Transverse colon (tissue), 4 donors: ENCODE measurements around the gene NAA80. TPM values are rescaled to one million over a fixed set of nuclear protein-coding genes. Genes with fewer than 3 reads are reported as not detected.

Experiments
- DNase-seq: peaks from one replicate; pipeline ENCODE4 v3.0.0-alpha.2; 2019
- H3K27ac ChIP-seq, 4 donors: fragments of 200-600 bp; sonication (generic); 2 replicates each; pipeline ENCODE4 v1.5.1; 2016 to 2018; ENCODE audit warnings: inconsistent platforms in 4 of 4
- H3K27me3 ChIP-seq: fragments of 200-600 bp; sonication (generic); 2 replicates; pipeline ENCODE4 v1.5.1; 2017; ENCODE audit warnings: inconsistent platforms
- H3K36me3 ChIP-seq, 4 donors: fragments of 200-600 bp; sonication (generic); 2 replicates each; pipeline ENCODE4 v1.5.1; 2017 to 2019; ENCODE audit warnings: inconsistent platforms in 4 of 4
- H3K4me1 ChIP-seq, 4 donors: fragments of 200-600 bp; sonication (generic); 2 replicates each; pipeline ENCODE4 v1.5.1; 2017 to 2020; ENCODE audit warnings: inconsistent platforms in 4 of 4
- H3K4me3 ChIP-seq, 4 donors: fragments of 200-600 bp; sonication (generic); 1 replicate in 1 of 4; 2 replicates in 3 of 4; pipeline versions ENCODE4 v1.5.1 to v1.6.1; 2017 to 2019; ENCODE audit warnings: inconsistent platforms in 4 of 4
- H3K9me3 ChIP-seq, 2 donors: fragments of 200-600 bp; sonication (generic); 2 replicates each; pipeline ENCODE4 v1.5.1; 2017 to 2019; ENCODE audit warnings: inconsistent platforms in 2 of 2
- CTCF ChIP-seq, 5 experiments: fragments of 200-600 bp in 3 of 5; fragments of 450-650 bp in 2 of 5; sonication (generic) in 3 of 5; IDR thresholded peaks; 1 replicate in 2 of 5; 2 replicates in 3 of 5; pipeline ENCODE4 v1.5.1; 2016 to 2017; ENCODE audit warnings: antibody characterized with exemption in 5 of 5, inconsistent platforms in 3 of 5, mild to moderate bottlenecking in 2 of 5, moderate library complexity in 1 of 5
- EP300 ChIP-seq: sonication (generic); formaldehyde crosslinking; IDR thresholded peaks from one replicate; pipeline ENCODE4 v1.6.1; 2017; ENCODE audit warnings: antibody characterized with exemption, low read depth
- POLR2A ChIP-seq: fragments of 450-650 bp; IDR thresholded peaks from one replicate; pipeline ENCODE4 v1.6.1; 2016; ENCODE audit warnings: antibody characterized with exemption, mild to moderate bottlenecking, moderate library complexity
- POLR2AphosphoS5 ChIP-seq, 3 donors: sonication (generic); formaldehyde crosslinking; IDR thresholded peaks; one replicate each; pipeline ENCODE4 v1.6.1; 2016; ENCODE audit warnings: antibody characterized with exemption in 3 of 3
- WGBS, 2 donors: methylation state at CpG; one replicate each; pipeline ENCODE4 v1.1.5; 2018; ENCODE audit warnings: low coverage in 1 of 2; 5-methylcytosine and 5-hydroxymethylcytosine counted together
- in situ Hi-C, 4 donors: fragments of 200-750 bp; cut with MboI; loops; one replicate each; pipeline versions ENCODE4 v1.15.0 to v1.15.1; 2017; ENCODE audit warnings: low sequenced_read_pairs in 3 of 4, low pct_ligation_motif_present in 1 of 4, low pct_unique_long_range_greater_than_20kb in 1 of 4
- intact Hi-C: fragments of 100-400 bp; cut with DNase I; formaldehyde crosslinking; loops from one replicate; pipeline ENCODE4 v1.15.1; 2023; ENCODE audit warnings: low total_unique reads
- total RNA-seq, 4 donors: library from RNA; depleted of rRNA; stranded (reverse); fragments of >200 nt; gene quantifications; one replicate each; pipeline ENCODE4 v1.1.0, GENCODE V29; 2016

Gene NAA80
- total RNA-seq, 4 donors from 2014 or later = 5.2 to 13.0 (median 7.8) TPM

GRCh38 chr3:50299929-50300680 lies 900 bp upstream of the NAA80 start:
- in situ Hi-C loops = no loop called here
- H3K27ac ChIP-seq = peak overlapping the region; percentile 90 to 96 (median 92)
- no peaks in the 10 kb centered on the region for H3K9me3 ChIP-seq
- no peak for TF ChIP-seq EP300
- no peak for TF ChIP-seq POLR2A
- TF ChIP-seq CTCF (IDR thresholded peaks at IDR 0.05) = no peak
- no peak for TF ChIP-seq POLR2AphosphoS5 (IDR thresholded peaks at IDR 0.05)
- intact Hi-C loops = no loop called here
- no peak for DNase-seq
- H3K4me1 ChIP-seq = peaks cover 15 to 35% (median 32%) of the 10 kb centered on the region in 4 donors
- no peaks in the 10 kb centered on the region for H3K36me3 ChIP-seq
- H3K4me3 ChIP-seq = peak overlapping the region; percentile 7 to 51 (median 34)
- H3K27me3 ChIP-seq = no peaks in the 10 kb centered on the region
- WGBS, 2 donors = 45% methylated on average over 12 of the region's 12 CpGs; no CpG with 5 or more reads in 1 of the 2 donors

DNA sequence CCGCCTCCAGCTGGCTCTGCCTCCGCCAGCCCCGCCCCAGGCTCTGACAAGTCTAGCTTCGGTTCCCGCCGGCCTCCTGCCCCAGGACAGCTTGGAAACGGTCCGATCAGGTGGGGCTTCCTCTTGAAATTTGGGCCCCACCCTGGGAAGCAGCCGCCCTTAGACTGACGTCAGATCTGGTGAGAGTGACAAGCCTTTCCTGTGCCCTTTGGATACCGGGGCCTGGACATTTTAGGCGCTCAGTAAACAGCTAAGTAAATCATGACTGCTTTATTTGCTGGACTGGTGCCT lies 378 bp upstream of the NAA80 start:
- no peak for DNase-seq
- Histone ChIP-seq H3K9me3 (no peaks in the 10 kb centered on the region), H3K27ac (peak overlapping the region; percentile 90 to 96 (median 92)), H3K4me3 (peak overlapping the region; percentile 7 to 51 (median 34)), H3K36me3 (no peaks in the 10 kb centered on the region), H3K4me1 (peaks cover 15 to 35% (median 32%) of the 10 kb centered on the region in 4 donors), H3K27me3 (no peaks in the 10 kb centered on the region)
- intact Hi-C loops (no loop called here), in situ Hi-C loops (no loop called here)
- WGBS, 2 donors = 2% methylated on average over 12 of the region's 12 CpGs; no CpG with 5 or more reads in 1 of the 2 donors
- no peak for TF ChIP-seq CTCF (IDR thresholded peaks at IDR 0.05)
- no peak for TF ChIP-seq POLR2A
- TF ChIP-seq EP300 = peak; percentile 12
- peak in 2 of 3 donors; percentile 36 to 63 for TF ChIP-seq POLR2AphosphoS5 (IDR thresholded peaks at IDR 0.05)

- no peaks in the 10 kb centered on the region for H3K9me3 ChIP-seq
- no peak for DNase-seq
- H3K4me1 ChIP-seq = peaks cover 15 to 29% (median 27%) of the 10 kb centered on the region in 4 donors
- H3K27me3 ChIP-seq = no peaks in the 10 kb centered on the region
- H3K4me3 ChIP-seq = peak overlapping the region in 3 of 4 donors; percentile 40 to 84 (median 47)
- peak overlapping the region; percentile 90 to 96 (median 94) for H3K27ac ChIP-seq
- in situ Hi-C loops (no loop called here), intact Hi-C loops (no loop called here)
- 44 to 50% methylated on average over 2 to 9 of the region's 9 CpGs for WGBS, 2 donors
- H3K36me3 ChIP-seq = no peaks in the 10 kb centered on the region
- no peak for TF ChIP-seq POLR2AphosphoS5 (IDR thresholded peaks at IDR 0.05)
- no peak for TF ChIP-seq POLR2A
- TF ChIP-seq CTCF (IDR thresholded peaks at IDR 0.05) = no peak
- TF ChIP-seq EP300 = no peak
These were observed 1.1 kb downstream of the NAA80 start for GRCh38 chr3:50297896-50298725.

GRCh38 chr3:50297384-50297775 lies 1.8 kb downstream of the NAA80 start:
- H3K9me3 ChIP-seq = no peaks in the 10 kb centered on the region
- in situ Hi-C loops = no loop called here
- no peaks in the 10 kb centered on the region for H3K36me3 ChIP-seq
- H3K4me3 ChIP-seq = no peak overlapping the region
- WGBS, 2 donors = 94% methylated on average over 2 of the region's 2 CpGs; no CpG with 5 or more reads in 1 of the 2 donors
- intact Hi-C loops = no loop called here
- H3K27ac ChIP-seq = no peak overlapping the region
- H3K27me3 ChIP-seq = no peaks in the 10 kb centered on the region
- TF ChIP-seq EP300 (no peak), POLR2A (no peak), CTCF (IDR thresholded peaks at IDR 0.05) (no peak), POLR2AphosphoS5 (IDR thresholded peaks at IDR 0.05) (no peak)
- DNase-seq = no peak
- H3K4me1 ChIP-seq = peaks cover 18 to 32% (median 32%) of the 10 kb centered on the region in 4 donors
